K562 (cell line): Measurements from ENCODE around the gene TBC1D17. TPM values are rescaled to one million over a fixed set of nuclear protein-coding genes. Genes with fewer than 3 reads are reported as not detected.

Experiments used
- ATF4 ChIP-seq: fragments of 450-650 bp; formaldehyde crosslinking; IDR thresholded peaks from 2 replicates; pipeline ENCODE4 v1.4.0; 2022; ENCODE audit warnings: mild to moderate bottlenecking, moderate library complexity
- CBX1 ChIP-seq: sonication (generic); IDR thresholded peaks from 2 replicates; pipeline ENCODE4 v1.6.1; 2016; ENCODE audit warnings: antibody characterized with exemption, low read depth, mild to moderate bottlenecking
- CCNT2 ChIP-seq: IDR thresholded peaks from 2 replicates; pipeline ENCODE4 v1.6.1; 2011; ENCODE audit warnings: borderline replicate concordance, low read depth, mild to moderate bottlenecking, moderate library complexity, mixed read lengths, low read length; ENCODE audit not compliant: insufficient read length; ENCODE audit errors: extremely low read depth
- CHD1 ChIP-seq: fragments of 200-600 bp; sonication (generic); IDR thresholded peaks from one replicate; pipeline ENCODE4 v1.6.1; 2012; ENCODE audit warnings: mild to moderate bottlenecking, moderate library complexity, low read length, inconsistent platforms
- CTBP1 ChIP-seq: fragments of 450-650 bp; IDR thresholded peaks from 2 replicates; pipeline ENCODE4 v1.6.1; 2016; ENCODE audit warnings: borderline replicate concordance
- DIDO1 ChIP-seq: fragments of 450-650 bp; IDR thresholded peaks from 2 replicates; pipeline ENCODE4 v1.6.1; 2016; ENCODE audit warnings: low read depth, missing biosample characterization, missing genetic modification characterization
- GABPB2 ChIP-seq: fragments of 250-450 bp; sonication (Bioruptor Pico); conservative IDR thresholded peaks from 2 replicates; pipeline ENCODE4 v1.5.1; 2021; ENCODE audit warnings: mild to moderate bottlenecking
- HEY1 ChIP-seq: fragments of 250-450 bp; sonication (Bioruptor Pico); IDR thresholded peaks from 2 replicates; pipeline ENCODE4 v1.5.0; 2020; ENCODE audit warnings: mild to moderate bottlenecking, moderate library complexity, borderline replicate concordance
- MAZ ChIP-seq, 2 experiments: fragments of 450-650 bp in 1 of 2; sonication (generic) in 1 of 2; formaldehyde crosslinking; IDR thresholded peaks in 1 of 2; conservative IDR thresholded peaks in 1 of 2; 2 replicates each; pipeline versions ENCODE4 v1.4.0 to v1.5.0; 2020; ENCODE audit warnings: mild to moderate bottlenecking in 1 of 2, missing genetic modification reagents in 1 of 2
- MIER1 ChIP-seq: fragments of 450-650 bp; IDR thresholded peaks from 2 replicates; pipeline ENCODE4 v1.6.1; 2016; ENCODE audit warnings: antibody characterized with exemption, mild to moderate bottlenecking, low read depth
- NCOA1 ChIP-seq: fragments of 450-650 bp; IDR thresholded peaks from 2 replicates; pipeline ENCODE4 v1.6.1; 2016; ENCODE audit warnings: low read depth
- NR2F6 ChIP-seq: fragments of 450-650 bp; formaldehyde crosslinking; IDR thresholded peaks from 2 replicates; pipeline ENCODE4 v1.4.0; 2020; ENCODE audit warnings: mild to moderate bottlenecking
- POLR2B ChIP-seq: fragments of 450-650 bp; IDR thresholded peaks from 2 replicates; pipeline ENCODE4 v1.6.1; 2018; ENCODE audit warnings: low read depth; ENCODE audit not compliant: partially characterized antibody
- POLR2G ChIP-seq: fragments of 200-400 bp; formaldehyde crosslinking; IDR thresholded peaks from 2 replicates; pipeline ENCODE4 v1.6.1; 2017; ENCODE audit warnings: low read depth, mild to moderate bottlenecking, antibody characterized with exemption, low read length, moderate library complexity
- RAD21 ChIP-seq, 2 experiments: fragments of 250-450 bp in 1 of 2; fragments of 450-650 bp in 1 of 2; sonication (Bioruptor Pico) in 1 of 2; formaldehyde crosslinking in 1 of 2; IDR thresholded peaks in 1 of 2; conservative IDR thresholded peaks in 1 of 2; 2 replicates each; pipeline versions ENCODE4 v1.4.0 to v1.8.0; 2020 to 2022; ENCODE audit warnings: mild to moderate bottlenecking in 2 of 2, moderate library complexity in 1 of 2
- RBFOX2 ChIP-seq: fragments of 200-400 bp; formaldehyde crosslinking; IDR thresholded peaks from 2 replicates; pipeline ENCODE4 v1.6.1; 2017; ENCODE audit warnings: low read depth, mild to moderate bottlenecking, low read length, moderate library complexity
- RCOR1 ChIP-seq, 2 experiments: IDR thresholded peaks; 2 replicates each; pipeline ENCODE4 v1.6.1; 2012; ENCODE audit warnings: low read depth in 2 of 2, low read length in 2 of 2, borderline replicate concordance in 1 of 2, improper control_type of control experiment in 1 of 2
- SIN3B ChIP-seq: fragments of 450-650 bp; IDR thresholded peaks from 2 replicates; pipeline ENCODE4 v1.6.1; 2017; ENCODE audit warnings: low read depth, mild to moderate bottlenecking, moderate library complexity
- SMAD3 ChIP-seq: fragments of 450-650 bp; formaldehyde crosslinking; conservative IDR thresholded peaks from 2 replicates; pipeline ENCODE4 v1.4.0; 2020; ENCODE audit warnings: mild to moderate bottlenecking
- SUPT5H ChIP-seq: fragments of 450-650 bp; IDR thresholded peaks from 2 replicates; pipeline ENCODE4 v1.6.1; 2016
- THRB ChIP-seq: fragments of 450-650 bp; formaldehyde crosslinking; conservative IDR thresholded peaks from 2 replicates; pipeline ENCODE4 v1.4.0; 2022; ENCODE audit warnings: mild to moderate bottlenecking, missing genetic modification characterization
- VEZF1 ChIP-seq: fragments of 200-800 bp; sonication (Bioruptor generic); IDR thresholded peaks from 2 replicates; pipeline ENCODE4 v1.6.1; 2017; ENCODE audit warnings: missing genetic modification characterization, missing compliant biosample characterization
- ZBTB1 ChIP-seq: sonication (generic); formaldehyde crosslinking; IDR thresholded peaks from 2 replicates; pipeline ENCODE4 v1.8.1; 2023; ENCODE audit warnings: missing genetic modification reagents, low read depth, mild to moderate bottlenecking, borderline replicate concordance
- ZFPM2 ChIP-seq: fragments of 250-450 bp; sonication (Bioruptor Pico); IDR thresholded peaks from 2 replicates; pipeline ENCODE4 v1.5.1; 2022; ENCODE audit warnings: mild to moderate bottlenecking
- ZKSCAN3 ChIP-seq: fragments of 250-450 bp; sonication (Bioruptor Pico); IDR thresholded peaks from 2 replicates; pipeline ENCODE4 v1.4.0; 2020
- ZNF217 ChIP-seq: sonication (generic); formaldehyde crosslinking; IDR thresholded peaks from 2 replicates; pipeline ENCODE4 v1.8.0; 2022; ENCODE audit warnings: mild to moderate bottlenecking, missing genetic modification reagents
- ZNF253 ChIP-seq: fragments of 250-450 bp; sonication (Bioruptor Pico); conservative IDR thresholded peaks from 2 replicates; pipeline ENCODE4 v1.6.1; 2021; ENCODE audit warnings: mild to moderate bottlenecking
- ZNF561 ChIP-seq: fragments of 450-650 bp; formaldehyde crosslinking; conservative IDR thresholded peaks from 2 replicates; pipeline ENCODE4 v1.4.0; 2020; ENCODE audit warnings: mild to moderate bottlenecking, moderate library complexity
- polyA plus RNA-seq, 8 experiments: library from polyadenylated mRNA; depleted of rRNA in 4 of 8; stranded (reverse) in 5 of 8; unstranded in 3 of 8; fragments of >200 nt; fragmentation: Nextera tagmentation in 2 of 8; fragmentation: Illumina TruSeq in 1 of 8; extraction: Ambion mirVana in 2 of 8; extraction: Trizol in 1 of 8; gene quantifications; 2 replicates each; pipeline versions ENCODE4 v1.2.1 to v1.2.3, GENCODE V29; 2011 to 2014; ENCODE audit warnings: inconsistent platforms in 1 of 8, missing spikeins in 1 of 8
- total RNA-seq, 7 experiments: library from RNA; depleted of rRNA in 6 of 7; stranded (reverse); fragments of >200 nt in 6 of 7; fragmentation: Illumina TruSeq in 2 of 7; extraction: Trizol in 2 of 7; gene quantifications; 2 replicates each; pipeline versions ENCODE4 v1.2.1 to v1.2.3, GENCODE V29; 2011 to 2021; ENCODE audit warnings: low replicate concordance in 1 of 7

TBC1D17 gene
- total and polyA plus RNA-seq, 9 of the 15 experiments (the other 6 are each of a cell fraction or from before 2014, with no cell fraction given): 0.42 to 16.0 (median 3.8) TPM

- TF ChIP-seq ZFPM2 (CRISPR knock-in tag) (peak; percentile 93; the same call in 1 of the 2 replicates), THRB (peak; percentile 98), NCOA1 (no peak), ZBTB1 (CRISPR knock-in tag) (no peak), ZKSCAN3 (no peak), CHD1 (no peak), DIDO1 (tag) (no peak), VEZF1 (CRISPR knock-in tag) (no peak), MAZ (CRISPR knock-in tag; conservative IDR thresholded peaks at IDR 0.05 in 1 of 2, IDR thresholded peaks at IDR 0.05 in 1 of 2) (peak in 1 of 2 experiments; percentile 72; a peak in 2 of 4 replicates), GABPB2 (CRISPR knock-in tag) (peak; percentile 97), SIN3B (no peak), ZNF561 (peak; percentile 81; the same call in 1 of the 2 replicates), SMAD3 (CRISPR knock-in tag) (peak; percentile 86), CCNT2 (peak; percentile 9), POLR2G (peak; percentile 48), RCOR1 (IDR thresholded peaks at IDR 0.05; ENCODE audit: borderline replicate concordance in 1 of 2, low read depth in 2 of 2, low read length in 2 of 2) (peak in 1 of 2 experiments; percentile 59; a peak in 2 of 4 replicates), RBFOX2 (no peak), SUPT5H (peak; percentile 59), MIER1 (no peak), CBX1 (0 out of 2 replicates have a peak, but pooled peaks have one; percentile 40), ZNF217 (CRISPR knock-in tag) (no peak), NR2F6 (peak; percentile 75), HEY1 (CRISPR knock-in tag) (0 out of 2 replicates have a peak, but pooled peaks have one; percentile 10), RAD21 (CRISPR knock-in tag; conservative IDR thresholded peaks at IDR 0.05 in 1 of 2, IDR thresholded peaks at IDR 0.05 in 1 of 2) (0 out of 4 replicates have a peak, but pooled peaks of 1 of the 2 experiments have one; percentile 14), POLR2B (peak; percentile 91), CTBP1 (peak; percentile 62), ATF4 (CRISPR knock-in tag) (peak; percentile 78; the same call in 1 of the 2 replicates), ZNF253 (CRISPR knock-in tag) (no peak)
Observed at GRCh38 chr19:49933643-49934042, 56.1 kb downstream of the TBC1D17 start (continued).
